ENCODE measurements around the gene NT5DC2.
"Not testable (repeated sequence)": the region's sequence is repeated elsewhere in the genome, so short reads cannot be mapped to it uniquely, and the experiment has no call there.

NT5DC2 gene

DNA sequence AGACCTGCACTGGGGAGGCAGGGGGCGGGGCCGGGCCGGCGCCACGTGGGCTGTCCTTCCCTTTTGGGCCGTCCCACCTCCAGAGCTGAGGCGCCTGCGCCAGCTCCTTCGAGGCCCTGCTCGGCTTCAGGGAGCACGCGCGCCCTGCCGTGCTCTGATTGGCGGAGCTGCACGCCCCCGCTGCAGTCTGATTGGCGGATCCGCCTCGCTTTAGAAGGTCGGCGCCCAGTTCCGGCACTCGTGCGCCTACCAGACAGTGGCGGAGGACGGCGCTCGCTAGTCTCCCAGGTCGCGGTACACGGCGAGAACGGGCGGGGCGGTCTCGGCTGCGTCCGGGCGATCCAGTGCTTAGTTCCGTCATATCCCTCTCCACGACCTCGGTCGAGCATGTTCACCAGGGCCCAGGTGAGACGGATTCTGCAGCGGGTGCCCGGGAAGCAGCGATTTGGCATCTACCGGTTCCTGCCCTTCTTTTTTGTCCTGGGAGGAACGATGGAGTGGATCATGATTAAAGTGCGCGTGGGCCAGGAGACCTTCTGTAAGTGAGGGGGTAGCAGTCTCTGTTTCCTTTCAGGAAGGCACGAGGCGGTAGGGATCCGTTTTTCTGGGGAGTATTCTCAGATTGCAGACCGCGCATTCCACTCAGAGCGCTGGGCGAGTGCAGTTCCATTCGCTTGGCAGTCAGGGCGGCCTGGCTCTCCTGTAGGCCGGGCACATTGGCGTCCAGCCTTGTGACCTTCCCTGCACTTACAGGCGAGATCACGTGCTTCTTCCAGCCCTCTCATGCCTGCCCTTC is 2.9 kb upstream of the NT5DC2 start, which contains the start of gene UQCC5:
TSS of gene UQCC5 (plus strand) at position 237 of the 796 bp plus-strand sequence. CDS start at position 388, 151 bp downstream.
- peak; percentile 100 for DNase-seq

GRCh38 chr3:52536112-52536368 is 2.4 kb upstream of the NT5DC2 start:
- DNase-seq = no peak

- no peak for DNase-seq
Measured at GRCh38 chr3:52535411-52536111, 1.9 kb upstream of the NT5DC2 start.

DNA sequence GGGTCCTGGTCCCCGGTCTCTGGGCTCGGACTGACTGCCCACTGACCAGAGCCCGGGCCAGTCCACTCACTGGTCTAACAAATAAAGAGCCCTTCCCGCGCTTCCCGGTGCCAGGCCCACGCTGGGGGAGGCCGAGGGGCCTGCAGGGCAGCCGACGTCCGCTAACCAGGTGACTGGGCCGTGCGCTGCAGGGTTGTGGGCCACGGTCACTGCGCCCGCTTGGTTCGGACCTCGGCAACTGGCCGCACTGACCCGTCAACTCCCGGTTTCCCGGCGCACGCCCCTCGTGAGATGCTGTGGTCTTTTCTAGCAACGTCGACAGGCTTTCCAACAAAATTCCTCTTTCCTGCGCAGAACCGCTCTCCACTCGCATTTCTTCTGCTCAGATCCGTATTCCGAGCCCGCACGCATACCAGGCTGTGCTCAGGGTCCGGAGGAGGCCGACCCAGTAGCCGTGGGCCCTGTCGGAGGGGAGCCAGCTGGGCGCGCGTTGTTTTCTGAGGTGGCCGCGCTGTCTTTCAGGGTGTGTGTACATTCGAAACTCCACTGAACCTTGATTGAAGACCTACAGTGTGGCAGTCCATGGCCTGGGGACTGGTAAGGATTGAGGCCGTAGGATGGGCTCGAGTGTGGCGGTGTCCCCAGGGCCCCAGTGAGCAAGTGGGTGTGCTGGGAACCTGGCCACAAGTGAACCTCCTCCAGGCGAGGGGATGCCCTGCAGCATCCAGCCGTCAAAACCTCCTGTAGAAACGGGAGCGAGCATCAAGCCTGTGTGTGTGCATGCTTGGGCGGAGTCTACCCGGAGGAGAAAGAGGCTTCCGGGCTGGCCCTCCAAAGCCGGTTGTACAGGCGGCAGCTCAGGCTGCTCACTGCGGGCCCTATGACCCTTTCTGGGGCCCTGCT is 875 bp upstream of the NT5DC2 start:
- DNase-seq = no peak

- DNase-seq = peak; percentile 13
Measured at GRCh38 chr3:52532838-52533622, 627 bp downstream of the NT5DC2 start.

DNA sequence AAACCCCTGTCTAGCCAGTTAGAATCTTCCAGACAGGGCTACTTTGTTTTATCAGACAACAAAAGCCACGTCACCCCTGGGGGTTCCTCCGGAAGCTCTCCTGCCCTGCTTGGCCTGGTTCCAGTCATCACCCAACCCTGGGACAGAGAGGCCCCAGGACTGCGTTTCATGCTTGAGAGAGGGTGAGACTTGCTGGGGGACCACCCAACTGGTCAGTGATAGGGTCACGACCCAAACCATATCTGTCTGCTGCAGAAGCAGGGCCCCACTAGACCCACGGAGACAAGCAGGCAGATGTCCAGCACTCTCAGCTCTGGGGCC is 1.2 kb downstream of the NT5DC2 start:
- DNase-seq = peak; percentile 11

- DNase-seq = no peak
Measured at GRCh38 chr3:52531860-52532516, 1.7 kb downstream of the NT5DC2 start.

DNA sequence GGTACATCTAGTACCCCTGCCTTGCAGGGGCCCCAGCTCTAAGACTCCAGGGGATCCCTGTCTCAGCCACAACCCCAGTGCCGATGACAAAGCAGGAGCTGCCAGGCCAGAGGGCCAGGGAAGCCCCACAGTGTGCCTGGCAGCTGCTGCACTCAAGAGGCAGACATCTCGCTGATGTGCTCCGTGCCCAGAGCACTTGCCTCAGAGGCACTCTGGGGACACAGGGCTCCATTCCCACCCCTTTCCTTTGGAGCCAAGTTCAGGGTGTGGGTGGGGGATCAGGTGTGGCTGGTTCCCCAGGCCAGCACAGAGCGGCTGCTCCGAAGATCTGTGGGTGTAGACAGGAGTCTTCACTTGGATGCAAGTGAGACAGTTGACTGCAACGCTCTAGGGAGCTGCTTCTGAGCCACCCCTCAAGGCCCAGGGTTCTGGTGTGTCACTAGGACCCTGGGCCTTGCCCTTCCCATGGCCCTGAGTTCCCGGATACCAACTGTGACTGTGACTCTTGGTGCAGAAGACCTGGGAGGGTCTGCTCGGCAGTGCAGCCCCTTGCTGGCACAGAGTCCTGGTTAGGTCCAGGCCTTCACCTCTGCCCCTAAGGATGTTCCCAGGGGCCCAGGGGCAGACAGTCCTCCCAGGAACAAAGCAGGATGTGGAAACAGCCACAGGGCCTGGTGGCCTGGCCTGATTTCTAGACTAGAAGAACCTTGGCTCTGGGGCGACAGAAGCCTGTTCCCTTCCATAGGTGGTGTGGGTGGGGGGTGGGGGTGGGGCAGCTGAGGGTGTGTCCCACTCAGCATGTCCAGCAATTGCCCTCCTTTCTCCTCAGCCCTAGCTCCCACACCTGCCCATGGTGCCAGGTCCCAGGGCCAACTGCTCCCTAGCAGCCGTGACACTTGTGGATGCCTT is 2.5 kb downstream of the NT5DC2 start:
- no peak for DNase-seq

DNA sequence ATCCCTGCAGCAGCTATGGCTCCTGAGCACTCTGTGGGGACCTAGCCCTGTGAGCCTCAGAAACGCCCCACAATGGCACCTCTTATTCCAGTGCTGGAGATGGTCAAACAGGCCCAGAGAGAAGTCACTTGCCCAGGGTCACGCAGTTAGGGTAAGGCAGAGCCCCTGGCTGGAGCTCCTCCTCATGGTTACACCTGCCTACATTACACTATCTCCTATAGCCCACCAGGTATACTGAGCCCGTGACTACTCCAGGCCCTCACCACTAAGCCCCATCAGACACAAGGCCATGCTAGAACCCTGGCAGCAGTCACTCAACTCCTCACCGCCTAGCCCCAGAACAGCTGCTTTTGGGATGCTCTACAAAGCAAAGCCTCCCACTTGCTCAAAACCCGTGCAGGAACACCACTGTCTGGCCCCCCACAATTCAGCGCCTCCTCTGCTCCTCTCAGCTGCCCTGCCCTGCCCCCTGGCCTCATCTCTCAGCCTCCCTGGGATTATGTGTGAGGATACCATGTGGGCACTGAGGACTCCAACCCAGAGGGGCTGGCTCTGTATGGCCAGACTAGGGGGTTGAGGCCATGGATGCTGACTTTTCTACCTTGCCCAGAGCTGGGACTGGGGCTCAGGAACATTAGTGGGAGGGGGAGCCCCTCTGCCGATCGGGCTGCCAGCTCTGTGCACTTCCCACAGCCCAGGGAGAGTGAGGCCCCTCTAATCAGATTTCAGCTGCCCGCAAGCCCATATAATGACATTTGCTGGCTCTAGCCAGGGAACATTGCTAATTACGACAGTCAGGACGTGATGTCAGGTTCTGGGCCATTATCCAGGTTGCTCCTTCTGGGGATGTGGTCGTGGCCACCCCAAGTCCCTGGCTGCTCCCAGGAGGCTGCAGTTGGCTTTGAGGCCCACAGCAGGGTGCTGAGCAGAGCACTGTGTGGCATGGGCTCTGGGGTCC is 4.0 kb downstream of the NT5DC2 start:
- DNase-seq = no peak

DNA sequence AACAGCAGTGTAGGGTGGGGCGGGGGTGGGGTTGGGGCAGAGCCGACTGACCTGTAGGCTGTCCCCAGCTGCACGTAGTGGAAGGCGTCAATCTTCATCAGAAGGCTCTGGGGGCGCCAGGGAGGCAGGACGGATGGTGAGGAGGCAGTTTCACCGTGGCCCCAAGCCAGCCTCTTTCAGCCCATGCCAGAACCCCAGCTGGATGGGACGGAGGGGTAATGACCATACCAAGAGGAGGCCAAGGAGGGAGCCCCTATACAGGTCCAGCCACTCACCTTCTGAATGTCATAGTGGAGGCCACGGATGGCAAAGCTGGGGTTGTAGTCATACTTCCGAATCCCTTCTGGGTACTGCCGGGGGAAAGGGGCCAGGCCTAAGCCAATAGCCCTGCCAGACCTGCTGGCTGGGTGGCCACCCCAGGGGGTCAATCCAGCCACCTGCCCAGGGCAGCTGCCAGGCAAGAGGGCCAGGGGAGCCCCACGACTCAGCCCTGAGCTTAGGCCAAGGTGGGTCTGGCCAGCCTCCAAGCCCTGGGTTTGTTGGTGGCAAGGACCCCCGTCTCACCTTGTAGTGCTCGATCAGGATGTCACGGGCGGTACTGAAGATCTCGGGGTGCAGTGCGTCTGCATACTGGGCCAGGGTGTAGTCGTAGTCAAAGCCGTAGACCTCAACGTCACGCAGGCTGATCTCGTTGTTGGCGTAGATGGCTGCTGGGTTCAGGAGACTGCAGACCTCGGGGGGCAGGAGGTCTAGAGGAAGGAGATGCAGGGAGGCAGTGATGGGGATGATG is 4.9 kb downstream of the NT5DC2 start:
- DNase-seq = no peak

DNA sequence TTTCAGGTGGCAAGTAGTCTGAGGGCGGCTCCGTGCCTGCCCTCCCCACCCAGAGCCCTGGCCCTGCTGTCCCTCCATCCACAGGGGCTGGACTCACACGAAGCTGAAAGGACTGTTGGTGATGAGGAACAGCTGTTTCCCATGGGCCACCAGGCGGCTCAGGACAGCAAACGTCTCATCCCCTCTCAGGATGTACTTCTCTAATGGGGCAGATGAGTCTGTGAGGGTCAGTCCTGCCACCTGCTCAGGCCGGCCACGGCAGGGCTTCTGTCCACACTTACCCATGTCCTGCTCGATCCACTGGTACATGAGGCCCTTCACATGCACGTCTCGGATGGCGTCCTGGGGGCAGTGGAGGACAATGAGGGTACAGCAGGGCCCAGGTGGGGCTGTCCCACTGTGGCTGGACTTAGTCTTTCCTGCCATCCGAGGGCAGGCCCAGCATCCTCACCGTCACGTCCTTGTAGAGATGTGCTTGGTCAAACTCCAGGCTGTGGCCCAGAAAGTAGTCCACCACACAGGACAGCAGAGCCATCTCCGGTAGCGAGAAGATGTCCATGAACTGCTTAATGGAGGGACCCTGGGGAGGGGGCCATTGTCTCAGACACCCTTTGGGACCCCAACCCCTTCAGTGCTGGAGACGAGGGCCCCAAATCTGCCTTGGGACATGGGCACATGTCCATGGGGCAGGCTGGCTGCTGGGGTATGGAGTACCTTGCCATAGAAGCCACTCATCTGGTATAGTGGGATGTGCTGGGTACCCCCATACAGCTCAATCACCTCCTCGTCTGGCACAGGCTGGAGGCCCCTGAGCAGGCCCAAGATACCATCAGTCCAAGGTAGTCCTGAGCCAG is 5.7 kb downstream of the NT5DC2 start:
- DNase-seq = no peak

GRCh38 chr3:52527039-52527731 is 6.5 kb downstream of the NT5DC2 start:
- no peak for DNase-seq

GRCh38 chr3:52526671-52527038 is 7.0 kb downstream of the NT5DC2 start:
- DNase-seq = not testable (repeated sequence)

- no peak for DNase-seq
Measured at GRCh38 chr3:52525680-52526561, 7.7 kb downstream of the NT5DC2 start.

GRCh38 chr3:52524752-52525679 is 8.6 kb downstream of the NT5DC2 start:
- DNase-seq = no peak

Data from inflammatory macrophage treated with lipopolysaccharide for 4 hours (primary cell).